UCSD-AML1 (cell line): ENCODE results near the gene IMPG2.

Experiments used
- DNase-seq: peaks from one replicate; lab custom pipeline; 2025; ENCODE audit not compliant: unreplicated experiment; lab: John Stamatoyannopoulos, UW

The IMPG2 gene

DNA sequence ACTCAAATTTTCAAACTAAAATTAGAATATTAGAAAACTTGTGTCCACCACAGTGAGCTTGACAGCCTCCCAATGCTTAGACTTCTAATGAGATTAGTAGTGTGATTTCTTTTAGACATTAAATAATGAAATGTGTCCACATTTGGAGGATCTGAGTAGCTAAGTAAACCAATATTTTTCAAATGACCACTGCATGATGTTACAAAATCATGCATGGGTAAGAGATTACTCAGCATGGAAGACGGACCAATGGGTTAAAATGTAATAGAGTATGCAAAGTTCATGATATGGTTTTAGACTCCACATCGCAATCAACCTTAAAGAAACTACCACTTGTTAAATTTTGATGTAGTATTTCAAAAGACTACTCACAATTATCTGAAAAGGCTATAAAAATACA lies 130.6 kb downstream of the IMPG2 start:
- DNase-seq = no peak

DNA sequence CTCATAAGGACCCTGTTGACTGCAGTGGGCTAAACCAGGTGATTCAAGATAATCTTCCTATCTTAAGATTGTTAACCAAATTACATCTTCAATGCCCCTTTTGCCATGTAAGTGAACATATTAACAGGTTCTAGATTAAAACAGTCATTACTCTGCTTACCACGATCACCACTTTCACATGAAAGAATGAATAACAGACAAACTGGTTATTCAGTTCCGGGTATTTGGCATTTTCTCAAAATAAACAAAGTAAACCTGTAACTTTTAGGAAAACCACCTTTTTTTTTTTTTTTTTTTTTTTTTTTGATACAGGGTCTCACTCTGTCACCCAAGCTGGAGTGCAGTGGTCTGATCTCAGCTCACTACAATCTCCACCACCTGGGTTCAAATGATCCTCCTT lies 131.2 kb downstream of the IMPG2 start:
- DNase-seq = no peak

- no peak for DNase-seq
These were observed 135.0 kb downstream of the IMPG2 start for GRCh38 chr3:101185341-101185740.

DNA sequence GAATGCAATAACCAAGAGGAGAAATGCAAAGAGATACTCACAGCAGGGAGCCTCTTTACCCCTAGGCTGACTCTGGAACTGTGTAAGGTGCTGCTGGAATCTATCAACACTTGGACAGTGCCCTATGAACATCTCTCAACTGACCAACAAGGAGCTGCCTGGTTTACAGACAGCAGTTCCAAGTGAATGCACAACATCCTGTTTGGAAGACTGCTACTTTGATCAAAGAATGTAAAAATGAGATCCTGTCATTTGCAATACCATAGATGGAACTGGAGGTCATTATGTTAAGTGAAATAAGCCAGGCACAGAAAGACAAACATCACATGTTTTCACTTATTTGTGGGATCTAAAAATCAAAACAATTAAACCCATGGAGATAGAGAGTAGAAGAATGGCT lies 136.3 kb downstream of the IMPG2 start:
- DNase-seq = no peak

DNA sequence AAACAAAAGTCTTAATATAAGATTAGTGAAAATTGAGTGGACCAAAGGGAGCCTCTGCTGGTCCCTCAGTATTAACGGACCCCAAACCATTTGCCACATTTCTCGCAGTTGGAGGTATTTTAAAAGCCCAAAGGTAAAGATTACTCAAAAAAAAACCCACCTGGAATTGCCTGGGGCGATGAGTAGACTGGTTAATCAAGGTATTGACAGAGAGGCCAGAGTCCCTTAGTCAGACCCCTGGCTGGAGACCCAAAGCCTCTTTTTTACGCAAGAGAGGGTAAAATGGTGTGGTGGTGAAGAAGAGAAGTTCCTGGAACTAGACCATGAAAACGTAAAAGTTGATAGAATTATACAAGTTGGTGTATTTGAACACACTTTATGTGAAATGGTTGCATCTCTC lies 137.2 kb downstream of the IMPG2 start:
- DNase-seq = no peak

GRCh38 chr3:101182734-101183133 lies 137.6 kb downstream of the IMPG2 start:
- no peak for DNase-seq

GRCh38 chr3:101181801-101182200 lies 138.6 kb downstream of the IMPG2 start:
- no peak for DNase-seq

DNA sequence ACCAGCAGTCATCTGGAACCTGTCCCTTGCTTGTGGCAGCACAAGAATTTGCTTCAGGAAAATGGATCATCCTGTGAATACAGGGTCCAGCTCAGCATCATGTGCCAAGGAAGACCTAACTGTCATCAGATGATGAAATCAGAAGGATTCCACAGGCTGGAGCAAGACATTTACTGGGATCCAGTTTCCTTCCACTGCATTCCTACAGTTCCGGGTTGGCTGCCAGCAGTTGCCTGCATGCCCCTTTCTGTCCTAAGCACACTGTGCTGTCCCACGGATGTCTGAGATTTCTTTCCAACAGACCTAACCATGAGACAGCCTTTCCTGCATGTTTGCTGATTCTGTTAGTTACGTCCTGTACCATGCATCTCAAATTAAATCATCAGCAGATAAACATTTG lies 140.7 kb downstream of the IMPG2 start:
- no peak for DNase-seq

DNA sequence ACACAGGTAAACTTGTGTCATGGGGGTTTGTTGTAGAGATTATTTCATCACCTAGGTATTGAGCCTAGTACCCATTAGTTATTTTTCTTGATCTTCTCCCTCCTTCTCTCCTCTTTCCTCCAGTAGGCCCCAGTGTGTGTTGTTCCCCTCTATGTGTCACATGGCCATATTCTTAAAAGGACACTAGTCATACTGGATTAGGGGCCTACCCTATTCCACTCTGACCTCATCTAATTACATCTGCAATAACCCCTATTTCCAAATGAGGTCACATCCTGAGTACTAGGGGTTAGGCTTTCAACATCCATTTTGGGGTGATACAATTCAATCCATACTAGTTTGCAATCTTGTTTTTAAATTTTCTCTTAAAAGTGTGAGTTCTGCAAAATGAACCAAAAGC lies 142.8 kb downstream of the IMPG2 start:
- DNase-seq = no peak
